HG03039 (cell line): ENCODE measurements around the gene MAP4K3.

Experiments
- ATAC-seq: cut with Tn5 transposase; IDR thresholded peaks from one replicate; pipeline ENCODE4 v1.9.1; 2021; ENCODE audit warnings: mild to moderate bottlenecking, moderate library complexity; ENCODE audit not compliant: unreplicated experiment

Gene MAP4K3

GRCh38 chr2:39313575-39313974 lies 123.5 kb downstream of the MAP4K3 start:
- ATAC-seq = no peak

GRCh38 chr2:39311469-39311868 lies 125.6 kb downstream of the MAP4K3 start:
- no peak for ATAC-seq

GRCh38 chr2:39308778-39309177 lies 128.3 kb downstream of the MAP4K3 start:
- no peak for ATAC-seq

GRCh38 chr2:39306626-39307025 lies 130.5 kb downstream of the MAP4K3 start:
- no peak for ATAC-seq

GRCh38 chr2:39304729-39305128 lies 132.4 kb downstream of the MAP4K3 start:
- no peak for ATAC-seq

GRCh38 chr2:39304200-39304599 lies 132.9 kb downstream of the MAP4K3 start:
- no peak for ATAC-seq

- no peak for ATAC-seq
Observed at GRCh38 chr2:39301352-39301751, 135.7 kb downstream of the MAP4K3 start.

- ATAC-seq = no peak
Observed at GRCh38 chr2:39300044-39300978, 136.8 kb downstream of the MAP4K3 start.

GRCh38 chr2:39290433-39290832 lies 146.7 kb downstream of the MAP4K3 start:
- ATAC-seq = no peak

- ATAC-seq = no peak
Observed at GRCh38 chr2:39289609-39290008, 147.5 kb downstream of the MAP4K3 start.

GRCh38 chr2:39283561-39283960 lies 153.5 kb downstream of the MAP4K3 start:
- no peak for ATAC-seq

GRCh38 chr2:39281391-39281790 lies 155.7 kb downstream of the MAP4K3 start:
- ATAC-seq = no peak

- ATAC-seq = no peak
Observed at GRCh38 chr2:39275016-39275415, 162.1 kb downstream of the MAP4K3 start.

GRCh38 chr2:39269941-39270340 lies 167.1 kb downstream of the MAP4K3 start:
- ATAC-seq = no peak

GRCh38 chr2:39266916-39267434 lies 170.1 kb downstream of the MAP4K3 start:
- no peak for ATAC-seq

GRCh38 chr2:39266139-39266805 lies 170.8 kb downstream of the MAP4K3 start:
- ATAC-seq = peak; percentile 69

GRCh38 chr2:39265315-39265714 lies 171.8 kb downstream of the MAP4K3 start:
- no peak for ATAC-seq

- peak; percentile 61 for ATAC-seq
Observed at GRCh38 chr2:39264733-39265132, 172.4 kb downstream of the MAP4K3 start.

GRCh38 chr2:39260087-39260486 lies 177.0 kb downstream of the MAP4K3 start:
- ATAC-seq = no peak

- ATAC-seq = no peak
Observed at GRCh38 chr2:39256040-39256439, 181.0 kb downstream of the MAP4K3 start.

- ATAC-seq = no peak
Observed at GRCh38 chr2:39252888-39253518, 184.1 kb downstream of the MAP4K3 start.
